Neural cell (in vitro differentiated cells): Measurements from ENCODE around the gene TNNT2. TPM values are rescaled to one million over a fixed set of nuclear protein-coding genes. Genes with fewer than 3 reads are reported as not detected.

ENCODE experiments used
- H2AFZ ChIP-seq: fragments of 200-600, 300-800 bp; sonication (generic), shearing (Covaris generic); 2 replicates; pipeline ENCODE4 v1.6.0; 2014; ENCODE audit warnings: low read depth, mild to moderate bottlenecking, antibody characterized with exemption, low read length, moderate library complexity
- H3F3A ChIP-seq: fragments of 200-600 bp; shearing (Covaris generic); 2 replicates; pipeline ENCODE4 v1.6.1; 2016; ENCODE audit warnings: mild to moderate bottlenecking, moderate library complexity, mixed read lengths, antibody characterized with exemption, low read length; ENCODE audit not compliant: insufficient read depth, poor library complexity, severe bottlenecking
- H3K27ac ChIP-seq: fragments of 200-600, 300-800 bp; sonication (generic), shearing (Covaris generic); 2 replicates; pipeline ENCODE4 v1.5.1; 2014; ENCODE audit warnings: mild to moderate bottlenecking, low read length, moderate library complexity
- H3K27me3 ChIP-seq: fragments of 300-800, 200-600 bp; sonication (generic), shearing (Covaris generic); 2 replicates; pipeline ENCODE4 v1.6.0; 2014; ENCODE audit warnings: mild to moderate bottlenecking, low read depth, low read length, moderate library complexity; ENCODE audit not compliant: insufficient read depth
- H3K36me3 ChIP-seq: fragments of 300-800, 200-600 bp; sonication (generic), shearing (Covaris generic); 2 replicates; pipeline ENCODE4 v1.5.1; 2014; ENCODE audit warnings: mild to moderate bottlenecking, antibody characterized with exemption, low read length, moderate library complexity; ENCODE audit not compliant: insufficient read depth
- H3K4me2 ChIP-seq: fragments of 300-800, 200-600 bp; sonication (generic), shearing (Covaris generic); 2 replicates; pipeline ENCODE4 v1.6.0; 2014; ENCODE audit warnings: mild to moderate bottlenecking, low read length
- H3K4me3 ChIP-seq: fragments of 300-800, 200-600 bp; sonication (generic), shearing (Covaris generic); 2 replicates; pipeline ENCODE4 v1.5.1; 2014; ENCODE audit warnings: mild to moderate bottlenecking, low read length, moderate library complexity
- H3K79me2 ChIP-seq: fragments of 200-600 bp; shearing (Covaris generic); replicated peaks from 2 replicates; pipeline ENCODE4 v1.6.0; 2014; ENCODE audit warnings: mild to moderate bottlenecking, low read length, moderate library complexity; ENCODE audit not compliant: insufficient read depth
- H3K9ac ChIP-seq: fragments of 300-800, 200-600 bp; sonication (generic), shearing (Covaris generic); 2 replicates; pipeline ENCODE4 v1.6.1; 2016; ENCODE audit warnings: mild to moderate bottlenecking, low read length, mixed read lengths
- H3K9me2 ChIP-seq: fragments of 200-600 bp; shearing (Covaris generic); 2 replicates; pipeline ENCODE4 v1.6.1; 2016; ENCODE audit warnings: mild to moderate bottlenecking, low read length, mixed read lengths; ENCODE audit not compliant: insufficient read depth
- H3K9me3 ChIP-seq: fragments of 200-600, 300-800 bp; sonication (generic), shearing (Covaris generic); 2 replicates; pipeline ENCODE4 v1.6.1; 2016; ENCODE audit warnings: mild to moderate bottlenecking, mixed run types, low read length, moderate library complexity, mixed read lengths
- H4K20me1 ChIP-seq: fragments of 200-600 bp; shearing (Covaris generic); 2 replicates; pipeline ENCODE4 v1.6.1; 2016; ENCODE audit warnings: mild to moderate bottlenecking, mixed run types; ENCODE audit not compliant: insufficient read depth
- EP300 ChIP-seq: fragments of 450-650 bp; conservative IDR thresholded peaks from 2 replicates; pipeline ENCODE4 v1.6.1; 2014; ENCODE audit warnings: antibody characterized with exemption, mild to moderate bottlenecking, moderate library complexity; ENCODE audit not compliant: poor library complexity, severe bottlenecking
- EZH2 ChIP-seq: fragments of 200-600, 300-800 bp; shearing (Covaris generic), sonication (generic); IDR thresholded peaks from 2 replicates; pipeline ENCODE4 v1.6.1; 2014; ENCODE audit warnings: antibody characterized with exemption, low read length, borderline replicate concordance, mild to moderate bottlenecking; ENCODE audit not compliant: insufficient read depth, poor library complexity, severe bottlenecking
- MXI1 ChIP-seq: fragments of 450-650 bp; conservative IDR thresholded peaks from 2 replicates; pipeline ENCODE4 v1.6.1; 2014; ENCODE audit warnings: antibody characterized with exemption, mild to moderate bottlenecking; ENCODE audit not compliant: poor library complexity, severe bottlenecking
- POLR2AphosphoS5 ChIP-seq: IDR thresholded peaks from 2 replicates; pipeline ENCODE4 v1.6.1; 2012
- RAD21 ChIP-seq: fragments of 450-650 bp; conservative IDR thresholded peaks from 2 replicates; pipeline ENCODE4 v1.6.1; 2014; ENCODE audit warnings: antibody characterized with exemption, mild to moderate bottlenecking, moderate library complexity
- SMC3 ChIP-seq: fragments of 450-650 bp; conservative IDR thresholded peaks from 2 replicates; pipeline ENCODE4 v1.6.1; 2014; ENCODE audit warnings: antibody characterized with exemption, mild to moderate bottlenecking, moderate library complexity; ENCODE audit not compliant: poor library complexity
- TAF1 ChIP-seq: IDR thresholded peaks from 2 replicates; pipeline ENCODE4 v1.6.1; 2012; ENCODE audit warnings: low read depth
- polyA plus RNA-seq: library from polyadenylated mRNA; depleted of rRNA; stranded (reverse); fragments of >200 nt; gene quantifications from 2 replicates; pipeline ENCODE4 v1.2.3, GENCODE V29; 2014
- TF ChIP-seq, protein P1 (sequence below): fragments of 450-650 bp; IDR thresholded peaks from 2 replicates; pipeline ENCODE4 v1.5.1; 2014; ENCODE audit warnings: antibody characterized with exemption, mild to moderate bottlenecking, moderate library complexity; ENCODE audit not compliant: poor library complexity, severe bottlenecking
- TF ChIP-seq, protein P2 (sequence below): IDR thresholded peaks from 2 replicates; pipeline ENCODE4 v1.6.1; 2012; ENCODE audit warnings: borderline replicate concordance

The TNNT2 gene
- polyA plus RNA-seq, 1 donor from 2014 or later, result not detected

DNA sequence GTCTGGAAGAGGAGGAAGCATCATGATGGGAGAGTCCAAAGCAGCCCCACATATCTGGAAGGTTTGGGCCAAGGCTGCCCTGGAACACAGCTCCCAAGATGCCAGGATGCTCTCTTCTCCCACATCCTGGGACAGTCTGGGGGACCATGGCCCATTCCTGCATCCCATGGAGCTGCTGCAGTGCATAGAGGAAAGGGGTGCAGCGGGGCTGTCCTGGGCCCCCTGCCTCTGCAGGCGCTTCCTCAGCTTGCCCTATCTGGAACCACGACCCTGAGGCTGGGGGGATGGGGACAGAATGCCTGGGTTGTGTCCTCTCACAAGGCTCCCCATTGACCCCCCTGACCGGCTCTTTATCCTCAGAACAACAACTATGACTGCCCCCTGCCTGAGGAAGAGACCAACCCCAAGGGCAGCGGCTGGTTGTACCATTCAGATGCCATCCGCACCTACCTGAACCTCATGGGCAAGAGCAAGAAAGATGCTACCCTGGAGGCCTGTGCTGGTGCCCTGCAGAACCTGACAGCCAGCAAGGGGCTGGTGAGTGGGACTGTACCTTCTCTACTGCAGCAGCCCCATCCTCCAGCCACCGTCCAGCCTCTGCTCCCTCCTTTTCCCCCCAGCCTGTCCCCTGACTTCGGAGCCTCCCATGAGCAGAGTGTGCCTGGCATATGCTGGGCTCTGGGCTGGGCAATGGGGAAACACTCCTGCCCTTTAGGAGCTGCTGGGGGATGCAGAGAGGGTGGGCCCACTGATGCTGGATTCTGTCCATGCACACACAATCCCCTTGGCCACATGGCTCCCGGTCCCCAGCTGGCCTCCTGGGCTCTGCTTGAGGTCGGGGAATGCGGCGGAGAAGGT lies 54.6 kb downstream of the TNNT2 start:
- Histone ChIP-seq H3K4me2 (no peak overlapping the region), H3K36me3 (no peaks in the 10 kb centered on the region), H3K27me3 (no peaks in the 10 kb centered on the region), H3K9ac (no peak overlapping the region), H3F3A (no peaks in the 10 kb centered on the region), H3K9me3 (no peaks in the 10 kb centered on the region), H3K79me2 (no peaks in the 10 kb centered on the region), H3K27ac (no peak overlapping the region), H3K4me3 (no peak overlapping the region), H2AFZ (no peak overlapping the region), H3K9me2 (no peaks in the 10 kb centered on the region), H4K20me1 (no peaks in the 10 kb centered on the region)
- TF ChIP-seq RAD21, result no peak
- TF ChIP-seq POLR2AphosphoS5, result no peak
- no peak for TF ChIP-seq EP300
- TF ChIP-seq MXI1, result no peak
- TF ChIP-seq EZH2, result no peak
- TF ChIP-seq, protein P1, sequence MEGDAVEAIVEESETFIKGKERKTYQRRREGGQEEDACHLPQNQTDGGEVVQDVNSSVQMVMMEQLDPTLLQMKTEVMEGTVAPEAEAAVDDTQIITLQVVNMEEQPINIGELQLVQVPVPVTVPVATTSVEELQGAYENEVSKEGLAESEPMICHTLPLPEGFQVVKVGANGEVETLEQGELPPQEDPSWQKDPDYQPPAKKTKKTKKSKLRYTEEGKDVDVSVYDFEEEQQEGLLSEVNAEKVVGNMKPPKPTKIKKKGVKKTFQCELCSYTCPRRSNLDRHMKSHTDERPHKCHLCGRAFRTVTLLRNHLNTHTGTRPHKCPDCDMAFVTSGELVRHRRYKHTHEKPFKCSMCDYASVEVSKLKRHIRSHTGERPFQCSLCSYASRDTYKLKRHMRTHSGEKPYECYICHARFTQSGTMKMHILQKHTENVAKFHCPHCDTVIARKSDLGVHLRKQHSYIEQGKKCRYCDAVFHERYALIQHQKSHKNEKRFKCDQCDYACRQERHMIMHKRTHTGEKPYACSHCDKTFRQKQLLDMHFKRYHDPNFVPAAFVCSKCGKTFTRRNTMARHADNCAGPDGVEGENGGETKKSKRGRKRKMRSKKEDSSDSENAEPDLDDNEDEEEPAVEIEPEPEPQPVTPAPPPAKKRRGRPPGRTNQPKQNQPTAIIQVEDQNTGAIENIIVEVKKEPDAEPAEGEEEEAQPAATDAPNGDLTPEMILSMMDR, result no peak
- no peak for TF ChIP-seq SMC3
- no peak for TF ChIP-seq TAF1
- TF ChIP-seq, protein P2, sequence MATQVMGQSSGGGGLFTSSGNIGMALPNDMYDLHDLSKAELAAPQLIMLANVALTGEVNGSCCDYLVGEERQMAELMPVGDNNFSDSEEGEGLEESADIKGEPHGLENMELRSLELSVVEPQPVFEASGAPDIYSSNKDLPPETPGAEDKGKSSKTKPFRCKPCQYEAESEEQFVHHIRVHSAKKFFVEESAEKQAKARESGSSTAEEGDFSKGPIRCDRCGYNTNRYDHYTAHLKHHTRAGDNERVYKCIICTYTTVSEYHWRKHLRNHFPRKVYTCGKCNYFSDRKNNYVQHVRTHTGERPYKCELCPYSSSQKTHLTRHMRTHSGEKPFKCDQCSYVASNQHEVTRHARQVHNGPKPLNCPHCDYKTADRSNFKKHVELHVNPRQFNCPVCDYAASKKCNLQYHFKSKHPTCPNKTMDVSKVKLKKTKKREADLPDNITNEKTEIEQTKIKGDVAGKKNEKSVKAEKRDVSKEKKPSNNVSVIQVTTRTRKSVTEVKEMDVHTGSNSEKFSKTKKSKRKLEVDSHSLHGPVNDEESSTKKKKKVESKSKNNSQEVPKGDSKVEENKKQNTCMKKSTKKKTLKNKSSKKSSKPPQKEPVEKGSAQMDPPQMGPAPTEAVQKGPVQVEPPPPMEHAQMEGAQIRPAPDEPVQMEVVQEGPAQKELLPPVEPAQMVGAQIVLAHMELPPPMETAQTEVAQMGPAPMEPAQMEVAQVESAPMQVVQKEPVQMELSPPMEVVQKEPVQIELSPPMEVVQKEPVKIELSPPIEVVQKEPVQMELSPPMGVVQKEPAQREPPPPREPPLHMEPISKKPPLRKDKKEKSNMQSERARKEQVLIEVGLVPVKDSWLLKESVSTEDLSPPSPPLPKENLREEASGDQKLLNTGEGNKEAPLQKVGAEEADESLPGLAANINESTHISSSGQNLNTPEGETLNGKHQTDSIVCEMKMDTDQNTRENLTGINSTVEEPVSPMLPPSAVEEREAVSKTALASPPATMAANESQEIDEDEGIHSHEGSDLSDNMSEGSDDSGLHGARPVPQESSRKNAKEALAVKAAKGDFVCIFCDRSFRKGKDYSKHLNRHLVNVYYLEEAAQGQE, result no peak

DNA sequence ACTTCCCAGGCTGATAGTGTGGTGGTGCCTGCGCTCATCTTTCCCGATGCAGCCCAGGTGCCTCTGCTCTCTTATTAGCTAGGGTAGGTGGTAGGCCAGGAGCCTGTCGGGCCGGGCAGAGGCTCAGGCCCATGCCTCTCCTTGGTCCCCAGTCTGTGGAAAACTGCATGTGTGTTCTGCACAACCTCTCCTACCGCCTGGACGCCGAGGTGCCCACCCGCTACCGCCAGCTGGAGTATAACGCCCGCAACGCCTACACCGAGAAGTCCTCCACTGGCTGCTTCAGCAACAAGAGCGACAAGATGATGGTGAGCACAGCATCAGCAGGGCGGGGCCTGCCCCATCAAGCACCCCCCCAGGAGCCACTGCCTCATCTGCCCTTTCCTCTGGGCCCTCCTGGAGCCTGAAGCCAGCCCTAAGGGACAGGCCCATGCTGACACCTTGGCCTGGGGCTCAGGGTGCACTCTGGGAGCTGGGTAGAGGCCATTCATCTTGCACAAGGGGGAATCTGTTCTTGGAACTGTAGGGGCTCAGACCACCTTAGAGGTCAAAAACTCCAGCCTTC lies 55.6 kb downstream of the TNNT2 start:
- no peak for TF ChIP-seq EZH2
- TF ChIP-seq SMC3, result no peak
- no peak for TF ChIP-seq EP300
- TF ChIP-seq, protein P1, result no peak
- no peak for TF ChIP-seq POLR2AphosphoS5
- no peak for TF ChIP-seq TAF1
- TF ChIP-seq, protein P2, result no peak
- no peak for TF ChIP-seq RAD21
- no peak for TF ChIP-seq MXI1
- no peaks in the 10 kb centered on the region for H3K9me3 ChIP-seq
- no peaks in the 10 kb centered on the region for H3K27me3 ChIP-seq

More for the DNA sequence above, 55.6 kb downstream of the TNNT2 start:
- Histone ChIP-seq H4K20me1 (no peaks in the 10 kb centered on the region), H3F3A (no peaks in the 10 kb centered on the region), H3K9me2 (no peaks in the 10 kb centered on the region), H2AFZ (no peak overlapping the region), H3K4me3 (no peak overlapping the region), H3K36me3 (no peaks in the 10 kb centered on the region), H3K79me2 (no peaks in the 10 kb centered on the region), H3K9ac (no peak overlapping the region), H3K4me2 (no peak overlapping the region), H3K27ac (no peak overlapping the region)
